ENCODE results near the gene MUC22.

- TF ChIP-seq SUZ12 (IDR thresholded peaks at IDR 0.05) (no peak), FOXK2 (IDR thresholded peaks at IDR 0.05) (no peak), SP1 (IDR thresholded peaks at IDR 0.05) (no peak), HDGF (IDR thresholded peaks at IDR 0.05; ENCODE audit: borderline replicate concordance) (no peak), BHLHE40 (IDR thresholded peaks at IDR 0.05; ENCODE audit: borderline replicate concordance) (no peak), NFRKB (IDR thresholded peaks at IDR 0.05) (no peak)
Observed at GRCh38 chr6:31005249-31006020, 4.8 kb upstream of the MUC22 start.

All from HEK293T (cell line).